Measurements from ENCODE around the gene ITGB3BP.

Gene ITGB3BP

DNA sequence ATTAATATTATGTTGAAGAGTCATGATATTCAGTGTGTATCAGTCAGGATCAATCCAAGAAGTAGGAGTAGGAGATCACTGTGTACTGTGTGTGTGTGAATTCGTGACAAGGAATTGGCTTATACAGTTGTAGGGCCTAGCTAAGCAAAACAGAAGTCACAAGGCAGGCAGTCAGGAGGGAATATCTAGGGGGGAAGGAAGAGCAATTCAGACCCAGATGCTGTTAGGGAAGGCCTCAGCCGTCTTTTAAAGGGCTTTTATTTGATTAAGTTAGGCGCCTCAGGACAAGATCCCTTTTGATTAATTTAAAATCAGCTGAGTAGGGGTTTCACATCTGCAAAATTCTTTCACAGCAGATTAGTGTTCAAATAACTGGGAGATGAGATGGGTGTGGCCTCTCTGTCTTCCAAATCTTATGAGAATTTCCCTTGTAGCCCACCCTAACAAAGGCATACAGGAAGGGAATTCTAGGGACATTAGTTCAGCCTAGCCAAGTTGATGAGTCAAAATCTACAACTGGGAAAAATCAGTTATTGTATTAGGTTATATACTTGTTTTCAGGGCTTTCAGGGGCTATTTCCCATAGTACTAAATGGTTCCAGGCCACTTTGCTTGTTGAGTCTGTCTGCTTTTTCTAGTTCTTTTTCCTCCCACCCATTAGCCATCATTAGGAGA lies 108.2 kb downstream of the ITGB3BP start:
- DNase-seq = no peak

DNA sequence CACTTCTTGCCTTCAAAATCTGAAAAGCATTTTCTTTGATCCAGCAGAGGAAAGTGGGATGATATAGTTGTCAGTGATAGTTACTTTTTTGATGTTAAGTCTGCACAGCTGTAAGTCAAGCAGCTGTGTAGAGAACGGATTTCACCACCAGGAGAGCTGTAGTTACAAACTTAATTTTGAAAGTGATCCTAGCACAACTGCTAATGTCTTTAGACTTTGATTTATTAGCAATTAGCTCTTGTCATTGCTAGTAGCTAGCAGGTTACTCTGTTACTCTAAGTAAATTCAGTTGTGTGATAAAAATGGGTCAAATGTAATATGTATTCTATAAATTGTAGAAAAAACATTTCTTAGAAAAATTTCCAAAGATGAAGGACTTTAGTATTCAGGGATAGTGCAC lies 109.6 kb downstream of the ITGB3BP start:
- DNase-seq = no peak

- no peak for DNase-seq
Measured at GRCh38 chr1:63411066-63411465, 112.0 kb downstream of the ITGB3BP start.

GRCh38 chr1:63408331-63408730 lies 114.7 kb downstream of the ITGB3BP start:
- DNase-seq = no peak

DNA sequence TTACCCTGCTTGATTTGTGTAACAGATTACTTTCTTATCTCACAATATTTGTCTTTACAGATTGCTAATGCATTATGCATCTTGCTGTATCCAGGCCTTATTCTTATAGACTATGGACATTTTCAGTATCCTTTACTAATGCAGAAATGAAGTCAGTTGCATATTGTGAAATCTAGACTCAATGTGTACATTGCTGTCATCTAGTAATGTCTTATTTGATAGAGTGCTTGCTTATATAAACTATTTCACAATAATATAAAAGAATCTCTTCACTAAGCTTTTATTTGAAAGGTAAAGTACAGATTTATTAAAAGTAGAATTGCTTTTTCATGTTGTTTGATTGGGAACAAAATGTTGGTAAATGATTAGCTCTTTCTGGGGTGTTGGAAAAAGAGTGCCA lies 116.0 kb downstream of the ITGB3BP start:
- DNase-seq = no peak

DNA sequence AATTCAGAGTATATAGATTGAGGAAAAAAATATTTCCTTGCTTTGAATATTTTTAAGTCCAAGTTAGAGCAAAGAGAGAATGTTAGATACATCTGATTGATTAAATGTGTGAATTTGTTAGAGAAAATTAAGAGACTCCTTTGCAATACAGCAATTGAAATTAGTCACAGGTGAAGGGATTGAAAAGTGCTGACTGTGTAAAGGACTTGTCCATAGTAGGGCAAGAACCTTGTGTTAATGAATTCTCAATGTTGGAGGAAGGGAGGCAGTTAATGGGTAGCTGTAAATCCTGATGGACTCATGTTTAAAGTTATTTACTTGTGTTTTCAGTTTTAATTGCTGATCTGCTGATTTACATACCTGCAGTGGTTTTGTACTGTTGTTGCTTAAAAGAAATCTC lies 117.0 kb downstream of the ITGB3BP start:
- no peak for DNase-seq

DNA sequence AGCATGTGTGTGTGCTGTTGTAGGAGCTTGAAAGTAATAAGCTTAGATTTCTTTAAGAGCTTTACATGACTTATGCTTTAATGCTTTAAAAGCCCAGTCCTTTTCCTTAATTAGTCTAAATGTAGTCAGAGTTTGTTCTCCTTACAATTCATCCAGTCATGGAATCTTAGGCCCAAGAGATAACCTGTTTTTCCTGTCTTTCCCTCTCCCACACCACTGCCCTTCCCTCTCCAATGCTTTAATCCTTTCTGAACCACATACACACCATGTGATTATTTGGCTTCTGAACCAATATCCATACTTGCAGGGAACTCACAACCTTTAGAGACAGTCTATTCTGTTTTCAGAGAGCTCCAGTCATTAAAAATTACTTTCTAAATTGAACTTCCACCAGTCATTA lies 118.0 kb downstream of the ITGB3BP start:
- no peak for DNase-seq

DNA sequence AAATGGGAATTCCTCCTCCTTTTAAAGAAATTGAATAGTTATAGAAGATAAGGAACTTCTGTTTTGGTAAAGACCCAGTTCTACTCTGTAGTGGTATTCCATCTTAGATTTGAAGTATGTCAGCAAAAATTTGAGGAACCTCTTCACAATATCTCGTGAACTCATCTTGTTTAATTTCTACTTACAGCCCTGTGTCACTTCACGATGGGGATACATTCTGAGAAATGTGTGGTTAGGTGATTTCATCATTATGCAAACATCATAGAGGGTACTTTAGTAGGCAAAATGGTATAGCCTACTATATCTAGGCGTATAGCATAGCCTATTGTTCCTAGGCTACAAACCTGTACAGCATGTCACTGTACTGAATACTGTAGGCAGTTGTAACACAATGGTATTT lies 119.6 kb downstream of the ITGB3BP start:
- no peak for DNase-seq

GRCh38 chr1:63401945-63402344 lies 121.1 kb downstream of the ITGB3BP start:
- no peak for DNase-seq

All from activated CD8-positive, alpha-beta memory T cell treated with anti-CD3 and anti-CD28 coated beads, Interleukin-2, amount 50 U/mL, for 4 hours (primary cell).